ENCODE measurements around the gene FUS.
"Not testable (repeated sequence)": the region's sequence is repeated elsewhere in the genome, so short reads cannot be mapped to it uniquely, and the experiment has no call there.

GRCh38 chr16:31170048-31170447 lies 9.9 kb upstream of the FUS start:
- not testable (repeated sequence) for TF ChIP-seq YY1 (IDR thresholded peaks at IDR 0.05; ENCODE audit: insufficient read depth, insufficient read length); ZNF274 (IDR thresholded peaks at IDR 0.05; ENCODE audit: low read depth, low read length)

All from NT2/D1 (cell line).